Activated CD4-positive, alpha-beta T cell treated with anti-CD3 and anti-CD28 coated beads, Interleukin-2, amount 50 U/mL, for 1 hour (primary cell): ENCODE measurements around the gene RAB40C.

Source experiments
- DNase-seq: peaks from one replicate; pipeline ENCODE4 v3.0.0-alpha.2; 2020

RAB40C gene, protein sequence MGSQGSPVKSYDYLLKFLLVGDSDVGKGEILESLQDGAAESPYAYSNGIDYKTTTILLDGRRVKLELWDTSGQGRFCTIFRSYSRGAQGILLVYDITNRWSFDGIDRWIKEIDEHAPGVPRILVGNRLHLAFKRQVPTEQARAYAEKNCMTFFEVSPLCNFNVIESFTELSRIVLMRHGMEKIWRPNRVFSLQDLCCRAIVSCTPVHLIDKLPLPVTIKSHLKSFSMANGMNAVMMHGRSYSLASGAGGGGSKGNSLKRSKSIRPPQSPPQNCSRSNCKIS

DNA sequence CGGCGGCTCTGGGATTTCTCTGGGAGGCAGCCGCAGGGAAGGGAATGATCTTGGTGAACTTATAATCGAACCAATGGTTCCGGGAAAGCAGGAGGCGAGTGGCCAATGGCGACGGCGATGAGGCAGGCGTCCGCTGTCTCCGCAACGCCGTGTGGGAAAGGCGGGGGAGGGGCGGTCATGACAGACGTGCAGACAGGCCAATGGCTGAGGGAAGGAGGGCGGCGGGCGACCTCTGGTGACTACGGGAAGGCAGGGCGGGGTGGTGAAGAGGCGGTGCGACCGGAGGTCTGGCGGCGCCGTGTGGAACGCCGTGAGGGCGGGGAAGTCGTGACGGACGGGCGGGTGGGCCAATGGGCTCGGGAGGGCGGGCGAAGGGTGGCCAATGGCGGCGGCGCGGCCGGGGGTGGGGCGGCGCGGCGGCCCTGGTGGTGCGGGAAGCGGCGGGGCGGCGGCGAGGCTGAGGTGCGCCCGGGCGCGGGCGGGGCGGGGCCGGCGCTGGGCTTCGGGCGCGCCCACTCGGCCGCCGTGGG is at the start of gene RAB40C:
RAB40C (plus strand) TSS at position 409 of the 530 bp plus-strand sequence. CDS start 226 bp downstream, outside the sequence.
- DNase-seq = peak; percentile 99

DNA sequence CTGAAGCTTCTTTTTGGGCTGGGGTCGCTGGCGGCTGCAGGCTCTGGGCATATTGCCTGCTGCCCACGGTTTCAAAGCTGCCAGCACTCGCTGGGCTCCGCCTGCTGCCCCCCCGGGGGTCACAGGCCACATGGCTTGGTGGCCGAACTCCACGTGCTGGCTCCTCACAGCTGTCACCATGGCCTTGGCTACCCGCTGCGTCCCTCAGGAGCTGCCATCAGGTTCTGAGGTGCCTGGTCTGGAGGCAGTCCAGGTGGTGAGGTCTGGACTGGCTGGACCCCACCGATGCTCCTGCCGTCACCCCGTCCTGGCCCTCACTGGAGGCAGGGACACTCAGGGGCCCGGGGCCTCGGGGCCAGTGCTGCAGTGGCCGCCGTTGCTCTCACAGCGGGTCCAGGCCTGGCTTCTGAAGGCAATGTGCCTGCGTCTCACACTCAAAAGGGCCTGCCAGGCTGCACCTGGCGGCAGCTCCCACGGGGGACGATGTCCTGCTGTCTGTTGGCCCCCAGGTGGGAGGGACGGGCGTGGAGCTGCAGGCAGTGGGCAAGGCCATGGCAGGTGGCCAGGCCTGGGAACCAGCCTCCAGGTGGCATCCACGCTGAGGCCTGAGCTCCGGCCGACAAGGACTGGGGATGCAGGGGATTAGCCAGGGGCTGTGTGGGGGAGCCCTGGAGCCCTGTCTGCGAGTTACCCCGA is 49.1 kb upstream of the RAB40C start:
- no peak for DNase-seq

DNA sequence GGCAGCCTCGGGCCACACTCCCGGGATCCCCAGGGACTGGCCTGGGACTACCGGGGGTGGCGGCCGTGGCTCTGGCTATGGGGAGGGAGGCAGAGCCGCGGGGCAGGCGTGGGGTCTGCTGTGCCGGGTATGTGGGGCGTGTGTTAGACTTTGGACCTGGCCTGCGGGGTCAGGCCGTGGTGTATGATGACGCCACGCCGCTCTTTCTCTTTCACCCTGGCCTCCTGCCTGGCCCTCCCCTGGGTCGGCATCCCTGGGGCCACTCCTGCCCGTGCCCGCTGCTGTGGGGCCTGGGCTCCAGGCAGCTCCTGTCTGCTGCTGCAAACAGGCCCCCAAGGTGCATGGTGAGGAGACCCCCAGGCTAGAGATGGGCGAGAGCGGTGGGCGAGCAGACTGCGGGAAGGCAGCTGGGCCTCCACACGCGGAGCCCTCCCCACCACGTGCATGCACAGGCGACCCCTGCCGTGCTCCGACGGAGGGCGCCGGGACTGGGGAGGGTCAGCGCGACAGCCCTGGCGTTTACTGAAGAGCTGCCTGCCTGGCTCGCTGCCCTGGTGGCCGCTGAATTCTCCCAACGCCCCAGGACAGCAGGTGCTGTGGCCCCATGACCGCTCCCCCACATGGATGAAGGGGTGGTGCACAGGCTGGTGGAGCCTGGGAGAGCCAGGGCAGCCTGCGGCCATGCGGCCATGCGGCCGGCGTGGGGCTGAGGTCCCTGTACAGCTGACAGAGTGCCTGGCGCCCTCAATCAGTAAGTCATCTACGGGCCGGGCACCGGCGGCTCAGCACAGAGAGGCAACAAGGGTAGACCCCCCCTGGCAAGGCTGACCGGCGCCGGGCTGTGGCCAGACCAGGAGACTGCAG is 46.3 kb upstream of the RAB40C start:
- no peak for DNase-seq

DNA sequence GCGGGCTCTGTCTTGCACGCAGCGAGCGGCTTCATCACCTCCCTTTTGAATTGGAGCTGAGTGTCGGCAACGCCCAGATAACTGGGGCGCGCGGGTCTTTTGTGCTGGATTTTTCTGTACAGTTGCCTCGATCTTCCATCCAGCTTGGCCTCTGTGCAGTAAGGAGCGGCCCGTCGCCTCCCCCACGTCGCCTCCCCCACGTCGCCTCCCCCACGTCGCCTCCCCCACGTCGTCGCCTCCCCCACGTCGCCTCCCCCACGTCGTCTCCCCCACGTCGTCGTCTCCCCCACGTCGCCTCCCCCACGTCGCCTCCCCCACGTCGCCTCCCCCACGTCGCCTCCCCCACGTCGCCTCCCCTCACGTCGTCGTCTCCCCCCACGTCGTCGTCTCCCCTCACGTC is 45.3 kb upstream of the RAB40C start:
- no peak for DNase-seq

DNA sequence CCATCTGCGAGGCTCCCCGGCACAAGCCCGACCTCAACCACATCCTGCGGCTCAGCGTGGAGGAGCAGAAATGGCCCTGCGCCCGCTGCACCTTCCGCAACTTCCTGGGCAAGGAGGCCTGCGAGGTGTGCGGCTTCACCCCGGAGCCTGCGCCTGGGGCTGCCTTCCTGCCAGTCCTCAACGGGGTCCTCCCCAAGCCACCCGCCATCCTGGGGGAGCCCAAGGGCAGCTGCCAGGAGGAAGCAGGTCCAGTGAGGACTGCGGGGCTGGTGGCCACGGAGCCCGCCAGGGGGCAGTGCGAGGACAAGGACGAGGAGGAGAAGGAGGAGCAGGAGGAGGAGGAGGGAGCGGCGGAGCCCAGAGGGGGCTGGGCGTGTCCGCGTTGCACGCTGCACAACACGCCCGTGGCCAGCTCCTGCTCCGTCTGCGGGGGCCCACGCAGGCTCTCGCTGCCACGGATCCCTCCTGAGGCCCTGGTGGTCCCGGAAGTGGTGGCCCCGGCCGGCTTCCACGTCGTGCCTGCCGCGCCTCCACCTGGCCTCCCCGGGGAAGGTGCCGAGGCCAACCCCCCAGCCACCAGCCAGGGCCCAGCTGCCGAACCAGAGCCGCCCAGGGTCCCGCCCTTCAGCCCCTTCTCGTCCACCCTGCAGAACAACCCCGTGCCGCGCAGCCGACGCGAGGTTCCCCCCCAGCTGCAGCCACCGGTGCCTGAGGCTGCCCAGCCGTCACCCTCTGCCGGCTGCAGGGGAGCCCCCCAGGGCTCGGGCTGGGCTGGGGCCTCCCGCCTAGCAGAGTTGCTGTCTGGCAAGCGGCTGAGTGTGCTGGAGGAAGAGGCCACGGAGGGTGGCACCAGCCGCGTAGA is 42.7 kb upstream of the RAB40C start:
- DNase-seq = peak; percentile 47

DNA sequence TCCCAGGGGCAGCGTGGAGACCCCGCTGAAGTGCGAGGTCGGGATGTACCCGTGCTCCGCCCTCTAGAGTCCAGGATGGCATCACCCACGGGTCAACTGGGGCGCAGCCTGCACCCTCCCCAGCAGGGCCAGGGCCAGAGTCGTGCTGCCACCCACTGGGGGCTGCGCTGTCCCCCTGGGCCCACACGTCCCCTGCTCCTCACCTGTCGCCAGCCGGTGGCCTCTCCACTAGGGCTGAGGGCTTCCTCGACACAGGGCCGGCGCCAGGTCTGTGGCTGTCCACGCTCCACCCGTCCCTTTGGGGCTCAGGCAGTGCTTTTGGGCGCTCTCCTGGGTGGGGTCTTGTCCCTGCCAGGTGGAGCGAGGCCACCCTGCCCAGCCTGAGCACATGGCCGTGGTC is 41.3 kb upstream of the RAB40C start:
- no peak for DNase-seq

DNA sequence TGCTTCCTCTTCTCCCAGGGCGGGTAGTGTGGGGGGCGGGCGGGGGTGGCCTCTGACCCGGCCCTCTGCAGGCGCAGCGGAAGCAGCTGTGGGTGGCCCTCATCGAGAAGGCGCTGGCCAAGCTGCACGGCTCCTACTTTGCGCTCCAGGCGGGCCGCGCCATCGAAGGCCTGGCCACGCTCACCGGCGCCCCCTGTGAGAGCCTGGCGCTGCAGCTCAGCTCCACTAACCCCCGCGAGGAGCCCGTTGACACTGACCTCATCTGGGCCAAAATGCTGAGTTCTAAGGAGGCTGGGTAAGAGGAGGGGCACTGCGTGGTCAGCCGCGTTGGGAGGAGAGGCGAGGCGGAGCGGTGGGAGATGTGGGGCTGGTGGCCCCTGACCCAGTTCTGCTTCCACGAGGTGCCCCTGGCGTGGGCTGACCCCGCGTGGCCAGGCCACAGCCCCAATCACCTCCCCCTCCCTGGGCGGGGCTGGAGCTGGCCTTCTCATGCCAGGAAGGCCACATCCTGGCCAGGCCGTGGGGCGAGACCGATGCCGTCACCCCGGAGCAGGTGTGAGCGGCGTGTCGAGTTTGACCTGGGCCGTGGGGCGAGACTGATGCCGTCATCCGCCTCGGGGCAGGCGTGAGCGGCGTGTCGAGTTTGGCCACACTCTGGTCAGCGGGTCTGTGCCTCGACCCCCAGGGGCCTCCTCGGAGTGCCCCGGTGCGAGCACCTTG is 40.2 kb upstream of the RAB40C start:
- no peak for DNase-seq

DNA sequence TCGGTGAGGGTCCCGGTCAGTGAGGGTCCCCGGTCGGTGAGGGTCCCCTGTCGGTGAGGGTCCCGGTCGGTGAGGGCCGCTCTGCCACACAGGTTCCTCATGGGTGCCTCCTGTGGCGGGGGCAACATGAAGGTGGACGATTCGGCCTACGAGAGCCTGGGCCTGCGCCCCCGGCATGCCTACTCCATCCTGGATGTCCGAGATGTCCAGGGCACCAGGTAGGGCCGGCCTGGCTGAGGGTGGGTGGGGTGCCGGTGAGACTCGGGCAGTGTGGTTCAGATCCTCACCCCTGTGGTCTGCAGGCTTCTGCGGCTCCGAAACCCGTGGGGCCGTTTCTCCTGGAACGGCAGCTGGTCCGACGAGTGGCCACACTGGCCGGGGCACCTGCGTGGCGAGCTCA is 38.7 kb upstream of the RAB40C start:
- DNase-seq = no peak

DNA sequence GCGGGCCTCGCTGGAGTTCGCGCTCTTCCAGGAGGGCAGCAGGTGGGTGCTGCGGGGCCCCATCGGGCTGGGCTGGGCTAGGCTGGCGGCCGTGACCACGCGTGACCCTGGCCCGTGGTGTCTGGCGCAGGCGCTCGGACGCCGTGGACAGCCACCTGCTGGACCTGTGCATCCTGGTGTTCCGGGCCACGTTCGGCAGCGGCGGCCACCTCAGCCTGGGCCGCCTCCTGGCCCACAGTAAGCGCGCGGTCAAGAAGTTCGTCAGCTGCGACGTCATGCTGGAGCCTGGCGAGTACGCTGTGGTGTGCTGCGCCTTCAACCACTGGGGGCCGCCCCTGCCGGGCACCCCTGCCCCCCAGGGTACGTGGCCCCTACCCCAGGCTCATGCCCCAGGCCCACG is 37.7 kb upstream of the RAB40C start:
- DNase-seq = no peak

DNA sequence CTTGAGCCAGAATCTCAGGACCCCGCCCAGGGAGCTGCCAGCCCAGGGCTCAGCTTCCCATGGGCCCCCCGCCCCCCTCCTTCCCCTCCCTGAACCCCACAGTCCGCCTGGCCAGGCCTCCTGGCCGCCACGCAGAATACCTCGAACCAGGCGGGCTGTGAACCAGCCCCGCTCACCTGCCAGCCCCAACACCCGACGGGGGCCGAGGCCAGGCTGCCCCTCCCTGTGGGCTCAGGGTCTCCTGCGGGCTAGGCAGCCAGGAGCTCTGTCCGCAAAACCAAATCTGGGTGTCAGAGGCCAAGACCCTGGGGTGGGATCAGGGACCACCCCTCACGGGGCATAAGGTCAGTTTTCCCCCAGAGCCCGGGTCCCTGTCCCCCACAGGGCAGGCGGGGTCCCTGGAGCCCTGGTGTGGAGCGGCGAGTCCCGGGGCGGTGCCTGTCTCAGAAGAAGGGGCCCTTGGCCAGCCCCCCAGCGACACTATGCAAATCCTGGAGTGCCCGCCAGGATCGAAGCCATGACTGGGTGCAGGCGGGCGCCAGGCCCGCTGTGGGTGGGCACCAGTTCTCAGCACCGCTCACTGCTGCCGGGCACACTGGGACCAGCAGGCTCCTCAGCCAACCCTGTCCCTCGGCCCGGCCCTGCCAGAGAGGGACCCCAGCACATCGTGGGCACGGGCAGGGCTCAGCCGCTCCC is 36.1 kb upstream of the RAB40C start:
- no peak for DNase-seq

DNA sequence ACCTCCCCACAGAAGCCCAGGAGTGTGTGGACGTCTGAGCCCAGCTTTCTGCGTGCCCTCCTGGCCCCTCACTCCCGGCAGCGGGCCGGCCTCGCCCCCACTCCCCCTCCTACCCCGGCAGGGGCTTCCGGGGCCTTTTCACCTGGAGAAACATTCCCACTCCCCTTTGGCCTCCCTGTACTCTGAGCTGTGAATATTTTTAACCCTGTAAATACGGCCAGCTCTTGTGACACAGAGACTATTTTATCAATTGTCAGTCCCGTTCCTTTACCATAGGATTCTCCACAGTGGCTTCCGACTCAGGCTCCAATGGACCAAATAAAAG is 35.6 kb upstream of the RAB40C start:
- DNase-seq = no peak

DNA sequence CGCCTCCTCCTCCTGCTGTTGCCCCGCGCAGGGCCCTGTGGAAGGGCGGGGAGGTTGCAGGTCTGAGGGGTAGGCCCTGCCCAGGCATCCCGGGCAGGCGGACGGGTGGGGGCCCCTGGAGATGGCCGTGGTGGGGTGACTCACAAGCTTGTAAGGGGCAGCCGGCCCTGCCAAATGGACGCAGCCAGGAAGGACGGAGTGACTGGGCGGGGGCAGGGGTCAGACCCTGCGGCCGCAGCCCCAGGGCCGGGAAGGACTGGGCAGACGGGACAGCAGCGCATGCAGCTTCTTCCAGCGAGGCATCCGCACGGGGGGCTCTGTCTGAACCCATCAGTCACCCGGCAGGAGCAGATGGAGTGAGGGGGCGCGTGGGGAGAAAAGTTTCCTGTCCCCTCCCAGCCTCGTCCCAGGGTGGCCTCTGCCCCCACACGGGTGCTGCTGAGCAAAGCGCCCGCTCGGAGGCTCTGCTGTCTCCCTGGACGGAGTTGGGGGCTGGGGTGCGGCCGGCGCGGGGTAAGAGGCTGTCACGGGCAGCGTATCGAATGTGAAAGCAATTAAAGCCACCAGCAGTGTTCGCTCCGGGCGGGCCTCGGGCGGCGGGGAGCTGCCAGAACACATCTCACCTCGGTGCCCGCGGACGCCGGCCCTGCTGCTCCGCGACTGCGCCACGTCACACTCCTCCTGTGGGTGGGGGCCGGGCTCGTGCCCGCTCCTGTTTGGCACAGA is 35.1 kb upstream of the RAB40C start:
- DNase-seq = no peak

DNA sequence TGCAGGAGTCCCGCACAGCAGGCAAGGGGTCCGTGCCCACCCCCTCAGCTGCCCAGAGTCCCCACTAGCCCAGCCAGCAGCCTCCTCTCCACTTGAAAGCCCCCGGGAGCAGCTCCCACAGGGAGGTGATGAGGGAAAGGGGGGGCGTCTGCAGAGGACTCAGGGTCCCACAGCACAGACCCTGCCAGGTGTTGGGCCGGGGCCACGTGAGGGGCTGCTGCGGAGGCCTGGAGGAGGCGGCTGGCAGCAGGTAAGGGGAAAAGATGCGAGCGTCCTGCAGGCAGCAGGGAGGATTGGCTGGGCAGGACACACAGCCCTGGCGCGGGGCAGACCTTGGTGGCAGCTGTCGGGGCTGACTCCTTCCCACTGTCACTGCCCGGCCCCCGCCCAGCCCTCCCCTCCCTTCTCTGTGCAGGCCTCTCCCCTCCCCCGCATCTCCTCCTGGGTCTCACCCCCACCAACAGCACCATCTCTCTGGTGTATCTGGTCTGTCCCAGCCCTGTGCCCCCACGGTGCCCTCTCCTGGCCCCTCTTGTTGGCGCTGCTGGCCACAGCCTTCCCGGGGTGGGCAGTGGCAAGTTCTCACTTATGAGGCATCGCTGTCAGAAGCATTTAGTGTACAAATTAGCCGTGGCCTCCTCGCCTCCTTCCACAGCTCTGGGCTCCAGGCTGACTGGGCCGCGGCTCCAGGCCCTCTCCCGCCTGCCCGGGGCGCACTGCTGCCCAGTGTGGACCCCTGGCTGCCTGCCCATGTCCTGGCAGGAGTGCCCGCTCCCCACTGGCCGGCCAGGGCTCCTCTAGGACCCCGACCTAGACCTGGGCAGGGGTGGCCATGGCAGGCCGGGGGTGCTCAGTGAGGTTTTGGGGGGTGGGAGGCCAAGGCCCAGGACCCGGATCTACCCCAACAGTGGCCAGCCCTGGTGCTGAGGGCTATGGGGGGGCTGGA is 34.1 kb upstream of the RAB40C start:
- DNase-seq = no peak

DNA sequence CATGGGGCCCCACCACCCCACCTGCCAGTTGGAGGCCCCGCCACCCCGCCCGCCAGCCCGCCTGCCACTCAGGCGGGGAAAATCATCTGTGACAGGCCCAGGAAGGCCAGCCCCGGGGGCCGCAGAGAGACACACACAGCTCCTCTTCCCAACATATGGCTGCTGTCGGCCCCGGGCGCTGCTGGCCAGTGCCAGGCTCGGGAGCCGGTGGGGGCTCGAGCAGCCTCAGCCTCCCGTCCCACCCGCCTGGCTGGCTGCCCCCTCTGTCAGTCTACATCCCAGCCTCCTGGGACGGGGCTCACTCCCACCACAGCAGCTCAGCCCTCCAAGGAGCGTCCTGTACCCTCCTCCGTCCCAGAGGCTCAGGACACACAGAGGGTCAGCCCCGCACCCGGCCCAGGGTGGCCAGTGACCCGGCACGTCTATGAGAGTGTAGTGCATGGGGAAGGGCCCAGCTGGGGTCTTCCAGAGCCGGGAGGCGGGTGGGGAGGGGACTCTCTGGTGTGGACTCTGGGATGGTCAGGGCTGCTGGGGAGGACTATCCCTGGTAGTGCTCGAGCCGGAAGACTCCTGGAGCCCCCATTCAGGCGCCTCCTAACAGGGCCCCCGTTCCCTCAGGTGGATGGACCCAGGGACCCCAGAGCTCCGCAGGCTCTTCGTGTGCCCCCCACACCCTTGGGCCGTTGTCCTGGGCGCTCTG is 33.2 kb upstream of the RAB40C start:
- no peak for DNase-seq

DNA sequence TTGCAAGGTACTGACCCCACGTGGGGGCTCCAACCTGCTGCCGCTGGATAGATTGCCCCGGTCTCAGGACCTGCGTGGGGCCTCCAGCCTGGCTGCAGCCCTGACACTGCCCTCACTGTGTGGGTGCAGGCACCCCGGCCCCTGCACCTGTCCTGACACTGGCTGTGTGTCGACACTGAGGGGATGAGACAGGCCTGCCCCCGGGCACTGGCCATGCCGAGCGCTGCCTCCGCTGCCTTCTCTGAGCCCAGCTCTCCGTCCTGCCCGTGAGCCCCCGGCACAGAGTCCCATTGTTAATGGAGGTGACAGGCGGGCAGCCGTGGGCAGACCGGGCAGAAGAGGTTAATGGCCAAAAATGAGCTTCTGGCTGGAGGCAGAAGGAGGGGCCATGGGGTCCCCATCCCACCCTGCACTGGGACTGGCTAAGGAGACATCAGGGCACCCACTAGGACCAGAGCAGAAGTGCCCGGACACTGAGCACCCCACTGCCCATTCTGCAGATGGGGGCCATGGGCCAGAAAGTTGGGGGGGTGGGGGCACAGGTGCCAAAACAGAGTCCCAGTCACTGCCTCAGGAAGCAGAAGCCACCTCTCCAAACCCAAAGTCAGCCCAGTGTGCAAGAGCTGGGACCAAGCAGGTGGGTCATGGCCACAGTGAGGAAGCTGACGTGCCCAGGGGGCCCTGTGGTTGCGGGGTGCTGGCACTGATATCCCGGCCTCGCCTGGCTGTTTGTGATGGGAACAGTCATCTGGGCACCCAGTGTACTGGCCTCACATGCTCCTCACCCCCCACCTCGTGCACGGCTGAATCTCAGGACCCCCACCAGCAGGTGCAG is 32.2 kb upstream of the RAB40C start:
- no peak for DNase-seq

DNA sequence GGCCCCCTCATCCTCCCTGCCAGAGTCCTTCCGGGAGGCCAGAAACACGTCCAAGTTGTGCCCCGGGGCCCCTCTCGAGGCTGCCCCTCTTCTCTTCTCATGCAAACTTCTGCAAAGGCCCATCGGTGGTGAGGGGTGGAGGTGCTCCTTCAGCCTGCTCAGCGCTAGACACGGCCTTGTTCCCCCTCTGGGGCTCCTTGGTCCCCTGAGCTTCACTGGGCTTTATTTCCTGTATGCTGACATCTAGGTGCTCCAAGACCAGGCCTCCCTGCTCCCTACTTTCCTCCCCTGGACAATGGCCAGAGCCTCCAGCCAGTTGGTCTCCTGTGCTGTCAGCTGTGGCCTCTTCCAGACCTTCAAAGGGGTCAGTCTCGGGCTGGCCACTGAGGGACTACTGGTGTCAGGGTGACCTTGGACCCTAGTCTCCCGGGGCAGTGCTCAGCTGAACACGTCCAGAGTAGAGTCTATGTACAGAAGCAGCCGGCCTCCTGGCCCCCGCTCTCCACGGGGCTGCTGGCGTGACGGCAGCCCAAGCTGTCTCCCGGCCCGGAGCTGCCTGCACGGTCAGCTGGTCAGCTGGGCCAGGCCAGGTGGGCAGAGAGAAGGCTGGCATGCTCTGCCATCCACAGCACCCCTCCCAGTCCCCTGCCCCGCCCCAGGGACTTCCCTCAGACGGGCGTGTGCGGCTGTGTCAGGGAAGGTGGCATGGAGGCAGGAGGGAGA is 31.4 kb upstream of the RAB40C start:
- DNase-seq = no peak

DNA sequence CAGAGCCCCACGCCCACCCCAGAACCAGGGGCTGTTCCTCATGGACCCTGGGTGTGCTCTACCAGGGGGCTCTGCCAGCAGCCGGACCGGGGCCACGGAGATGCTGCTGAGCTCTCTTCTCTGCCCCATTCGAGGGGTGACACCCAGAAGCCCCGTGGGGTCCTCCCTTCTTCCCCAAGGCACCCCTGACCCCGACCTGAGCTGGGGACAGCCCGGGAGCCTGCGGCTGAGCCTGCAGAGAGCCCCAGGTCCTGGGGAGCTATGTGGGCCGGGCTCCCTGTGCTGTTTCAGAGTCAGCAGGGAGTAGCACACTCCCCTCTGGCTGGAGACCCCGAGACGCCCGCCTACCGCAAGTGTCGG is 30.9 kb upstream of the RAB40C start:
- no peak for DNase-seq
